ENCODE results near the gene SNRK.
A peak's percentile ranks its signal among the peaks of the same experiment; 100 is the strongest.
"Not testable (repeated sequence)": the region's sequence is repeated elsewhere in the genome, so short reads cannot be mapped to it uniquely, and the experiment has no call there.

SNRK gene

GRCh38 chr3:43348852-43349574 is 62.7 kb downstream of the SNRK start:
- no peak for DNase-seq

GRCh38 chr3:43349716-43350115 is 63.4 kb downstream of the SNRK start:
- no peak for DNase-seq

- DNase-seq: no peak
Measured at GRCh38 chr3:43353393-43353792, 67.1 kb downstream of the SNRK start.

- DNase-seq: no peak
Measured at GRCh38 chr3:43353923-43354670, 67.8 kb downstream of the SNRK start.

- not testable (repeated sequence) for DNase-seq
Measured at GRCh38 chr3:43356033-43356432, 69.7 kb downstream of the SNRK start.

- DNase-seq: no peak
Measured at GRCh38 chr3:43361077-43361476, 74.7 kb downstream of the SNRK start.

- DNase-seq: no peak
Measured at GRCh38 chr3:43362183-43362582, 75.8 kb downstream of the SNRK start.

- DNase-seq: no peak
Measured at GRCh38 chr3:43362961-43363360, 76.6 kb downstream of the SNRK start.

GRCh38 chr3:43363621-43364266 is 77.4 kb downstream of the SNRK start:
- peak; percentile 69 for DNase-seq

- no peak for DNase-seq
Measured at GRCh38 chr3:43364494-43364893, 78.2 kb downstream of the SNRK start.

- DNase-seq: no peak
Measured at GRCh38 chr3:43364926-43365325, 78.6 kb downstream of the SNRK start.

- DNase-seq: no peak
Measured at GRCh38 chr3:43365601-43366305, 79.4 kb downstream of the SNRK start.

GRCh38 chr3:43366481-43366880 is 80.1 kb downstream of the SNRK start:
- no peak for DNase-seq

GRCh38 chr3:43366885-43367284 is 80.5 kb downstream of the SNRK start:
- DNase-seq: no peak

GRCh38 chr3:43369404-43370292 is 83.3 kb downstream of the SNRK start:
- DNase-seq: no peak

GRCh38 chr3:43370293-43370980 is 84.1 kb downstream of the SNRK start:
- no peak for DNase-seq

GRCh38 chr3:43371494-43371893 is 85.2 kb downstream of the SNRK start:
- DNase-seq: no peak

- no peak for DNase-seq
Measured at GRCh38 chr3:43372007-43372740, 85.8 kb downstream of the SNRK start.

GRCh38 chr3:43372809-43373559 is 86.6 kb downstream of the SNRK start:
- no peak for DNase-seq

- no peak for DNase-seq
Measured at GRCh38 chr3:43373560-43373928, 87.2 kb downstream of the SNRK start.
